HepG2 (cell line): Measurements from ENCODE around the gene CDKN1A. TPM values are rescaled to one million over a fixed set of nuclear protein-coding genes. Genes with fewer than 3 reads are reported as not detected.

Experiments
- EP300 ChIP-seq, 3 experiments: sonication (generic) in 1 of 3; formaldehyde crosslinking in 1 of 3; IDR thresholded peaks; 2 replicates each; pipeline versions ENCODE4 v1.5.1 to v1.6.1; 2011 to 2020; ENCODE audit warnings: low read depth in 2 of 3, low read length in 2 of 3, borderline replicate concordance in 1 of 3, improper control_type of control experiment in 1 of 3, mild to moderate bottlenecking in 1 of 3, missing genetic modification reagents in 1 of 3, moderate library complexity in 1 of 3
- FOXA3 ChIP-seq: IDR thresholded peaks from 2 replicates; pipeline ENCODE4 v1.6.1; 2016; ENCODE audit warnings: missing genetic modification reagents, missing compliant biosample characterization
- FOXP1 ChIP-seq, 2 experiments: fragments of 450-650 bp in 1 of 2; IDR thresholded peaks; 2 replicates each; pipeline ENCODE4 v1.6.1; 2017 to 2018; ENCODE audit warnings: antibody characterized with exemption in 1 of 2
- HNF4G ChIP-seq, 2 experiments: sonication (generic) in 1 of 2; formaldehyde crosslinking in 1 of 2; IDR thresholded peaks; 2 replicates each; pipeline versions ENCODE4 v1.4.0 to v1.6.1; 2011 to 2020; ENCODE audit warnings: borderline replicate concordance in 2 of 2, low read depth in 2 of 2, mild to moderate bottlenecking in 2 of 2, low read length in 1 of 2, missing genetic modification reagents in 1 of 2, moderate library complexity in 1 of 2
- MXI1 ChIP-seq: IDR thresholded peaks from 3 replicates; pipeline ENCODE4 v1.6.1; 2012; ENCODE audit warnings: low read depth, low read length, inconsistent platforms, borderline replicate concordance
- MYNN ChIP-seq: sonication (generic); formaldehyde crosslinking; IDR thresholded peaks from 2 replicates; pipeline ENCODE4 v1.4.0; 2020; ENCODE audit warnings: mild to moderate bottlenecking, low read depth, missing genetic modification reagents
- NR3C1 ChIP-seq: sonication (generic); formaldehyde crosslinking; IDR thresholded peaks from 2 replicates; pipeline ENCODE4 v1.4.0; 2020; ENCODE audit warnings: missing genetic modification reagents
- POLR2A ChIP-seq, 2 experiments: IDR thresholded peaks; 2 replicates each; pipeline ENCODE4 v1.6.1; 2011; ENCODE audit warnings: low read depth in 2 of 2, low read length in 2 of 2, mild to moderate bottlenecking in 1 of 2, moderate library complexity in 1 of 2; ENCODE audit not compliant: insufficient read depth in 1 of 2
- POLR2AphosphoS2 ChIP-seq: IDR thresholded peaks from 2 replicates; pipeline ENCODE4 v1.6.1; 2011; ENCODE audit warnings: low read depth, low read length, improper control_type of control experiment
- REL ChIP-seq: sonication (generic); formaldehyde crosslinking; conservative IDR thresholded peaks from 2 replicates; pipeline ENCODE4 v1.8.0; 2022; ENCODE audit warnings: mild to moderate bottlenecking, missing genetic modification reagents, moderate library complexity
- SNRNP70 ChIP-seq: fragments of 200-400 bp; formaldehyde crosslinking; IDR thresholded peaks from 2 replicates; pipeline ENCODE4 v1.6.1; 2017; ENCODE audit warnings: mild to moderate bottlenecking, low read depth, low read length, moderate library complexity
- SRSF1 ChIP-seq: fragments of 200-400 bp; formaldehyde crosslinking; optimal IDR thresholded peaks from 2 replicates; pipeline ENCODE3; 2017; ENCODE audit warnings: mild to moderate bottlenecking, low read depth, low read length, moderate library complexity
- TOE1 ChIP-seq: sonication (generic); formaldehyde crosslinking; IDR thresholded peaks from 2 replicates; pipeline ENCODE4 v1.4.0; 2020; ENCODE audit warnings: mild to moderate bottlenecking, missing genetic modification reagents
- ZNF232 ChIP-seq: sonication (generic); formaldehyde crosslinking; IDR thresholded peaks from 2 replicates; pipeline ENCODE4 v1.4.0; 2020; ENCODE audit warnings: missing genetic modification reagents, borderline replicate concordance
- ZNF563 ChIP-seq: sonication (generic); formaldehyde crosslinking; IDR thresholded peaks from 2 replicates; pipeline ENCODE4 v1.8.0; 2022; ENCODE audit warnings: mild to moderate bottlenecking, moderate library complexity, missing genetic modification reagents
- ZNF598 ChIP-seq: sonication (generic); formaldehyde crosslinking; IDR thresholded peaks from 2 replicates; pipeline ENCODE4 v1.5.1; 2020; ENCODE audit warnings: mild to moderate bottlenecking, missing genetic modification reagents, borderline replicate concordance
- ZNF773 ChIP-seq: sonication (generic); formaldehyde crosslinking; IDR thresholded peaks from 2 replicates; pipeline ENCODE4 v1.4.0; 2020; ENCODE audit warnings: missing genetic modification reagents, borderline replicate concordance
- polyA plus RNA-seq, 8 experiments: library from polyadenylated mRNA; depleted of rRNA in 3 of 8; stranded (reverse) in 7 of 8; unstranded in 1 of 8; fragments of >200 nt; fragmentation: Illumina TruSeq in 4 of 8; extraction: Trizol in 4 of 8; gene quantifications; 2 replicates each; pipeline versions ENCODE4 v1.2.1 to v1.2.3, GENCODE V29; 2011 to 2016; ENCODE audit warnings: low read depth in 4 of 8, missing spikeins in 1 of 8, mixed read lengths in 1 of 8; ENCODE audit not compliant: insufficient read depth in 1 of 8
- total RNA-seq, 5 experiments: library from RNA; depleted of rRNA; stranded (reverse); fragments of >200 nt; fragmentation: Illumina TruSeq; extraction: Trizol; gene quantifications; 2 replicates each; pipeline ENCODE4 v1.2.3, GENCODE V29; 2016; ENCODE audit warnings: low read depth in 1 of 5
- TF ChIP-seq, protein P1 (sequence below): sonication (generic); formaldehyde crosslinking; IDR thresholded peaks from 2 replicates; pipeline ENCODE4 v1.4.0; 2020; ENCODE audit warnings: missing genetic modification reagents, borderline replicate concordance
- TF ChIP-seq, protein P2 (sequence below): sonication (generic); formaldehyde crosslinking; IDR thresholded peaks from 2 replicates; pipeline ENCODE4 v1.4.0; 2020; ENCODE audit warnings: missing genetic modification reagents
- TF ChIP-seq, protein P3 (sequence below): sonication (generic); formaldehyde crosslinking; IDR thresholded peaks from 2 replicates; pipeline ENCODE4 v1.8.1; 2023; ENCODE audit warnings: mild to moderate bottlenecking, missing genetic modification reagents, borderline replicate concordance
- TF ChIP-seq, protein P4 (sequence below): sonication (generic); formaldehyde crosslinking; IDR thresholded peaks from 2 replicates; pipeline ENCODE4 v1.5.0; 2020; ENCODE audit warnings: missing genetic modification reagents
- TF ChIP-seq, protein P5 (sequence below): IDR thresholded peaks from 2 replicates; pipeline ENCODE4 v1.6.1; 2016; ENCODE audit warnings: missing compliant biosample characterization, missing genetic modification reagents, borderline replicate concordance

Gene CDKN1A
- total and polyA plus RNA-seq, 2 of the 13 experiments (the other 11 are each of a cell fraction or from before 2014, with no cell fraction given), result 60.7 to 92.1 TPM

DNA sequence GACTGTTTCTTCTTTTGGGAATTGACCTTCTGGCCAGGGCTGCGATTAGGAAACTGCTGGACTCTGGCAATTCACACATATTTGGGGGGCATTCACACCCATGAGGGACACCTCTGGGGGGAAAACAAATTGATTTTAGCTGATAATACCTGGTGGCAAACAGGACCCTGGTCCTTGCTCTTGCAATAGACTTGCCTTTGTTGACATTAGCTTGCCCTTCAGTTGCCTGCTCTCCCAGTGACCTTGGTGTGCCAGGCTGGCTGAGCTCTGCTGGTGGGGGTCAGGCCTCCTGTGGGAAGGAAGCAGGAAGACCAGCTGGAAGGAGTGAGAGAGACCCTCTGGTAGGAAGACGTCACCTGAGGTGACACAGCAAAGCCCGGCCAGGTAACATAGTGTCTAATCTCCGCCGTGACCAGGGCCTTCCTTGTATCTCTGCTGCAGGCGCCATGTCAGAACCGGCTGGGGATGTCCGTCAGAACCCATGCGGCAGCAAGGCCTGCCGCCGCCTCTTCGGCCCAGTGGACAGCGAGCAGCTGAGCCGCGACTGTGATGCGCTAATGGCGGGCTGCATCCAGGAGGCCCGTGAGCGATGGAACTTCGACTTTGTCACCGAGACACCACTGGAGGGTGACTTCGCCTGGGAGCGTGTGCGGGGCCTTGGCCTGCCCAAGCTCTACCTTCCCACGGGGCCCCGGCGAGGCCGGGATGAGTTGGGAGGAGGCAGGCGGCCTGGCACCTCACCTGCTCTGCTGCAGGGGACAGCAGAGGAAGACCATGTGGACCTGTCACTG is 5.3 kb downstream of the CDKN1A start (continued):
- no peak for TF ChIP-seq ZNF773 (CRISPR knock-in tag)
- TF ChIP-seq, protein P1, sequence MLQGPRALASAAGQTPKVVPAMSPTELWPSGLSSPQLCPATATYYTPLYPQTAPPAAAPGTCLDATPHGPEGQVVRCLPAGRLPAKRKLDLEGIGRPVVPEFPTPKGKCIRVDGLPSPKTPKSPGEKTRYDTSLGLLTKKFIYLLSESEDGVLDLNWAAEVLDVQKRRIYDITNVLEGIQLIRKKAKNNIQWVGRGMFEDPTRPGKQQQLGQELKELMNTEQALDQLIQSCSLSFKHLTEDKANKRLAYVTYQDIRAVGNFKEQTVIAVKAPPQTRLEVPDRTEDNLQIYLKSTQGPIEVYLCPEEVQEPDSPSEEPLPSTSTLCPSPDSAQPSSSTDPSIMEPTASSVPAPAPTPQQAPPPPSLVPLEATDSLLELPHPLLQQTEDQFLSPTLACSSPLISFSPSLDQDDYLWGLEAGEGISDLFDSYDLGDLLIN (CRISPR knock-in tag), result peak; percentile 93
- TF ChIP-seq, protein P2, sequence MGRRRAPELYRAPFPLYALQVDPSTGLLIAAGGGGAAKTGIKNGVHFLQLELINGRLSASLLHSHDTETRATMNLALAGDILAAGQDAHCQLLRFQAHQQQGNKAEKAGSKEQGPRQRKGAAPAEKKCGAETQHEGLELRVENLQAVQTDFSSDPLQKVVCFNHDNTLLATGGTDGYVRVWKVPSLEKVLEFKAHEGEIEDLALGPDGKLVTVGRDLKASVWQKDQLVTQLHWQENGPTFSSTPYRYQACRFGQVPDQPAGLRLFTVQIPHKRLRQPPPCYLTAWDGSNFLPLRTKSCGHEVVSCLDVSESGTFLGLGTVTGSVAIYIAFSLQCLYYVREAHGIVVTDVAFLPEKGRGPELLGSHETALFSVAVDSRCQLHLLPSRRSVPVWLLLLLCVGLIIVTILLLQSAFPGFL (CRISPR knock-in tag), result no peak
- no peak for TF ChIP-seq ZNF563 (CRISPR knock-in tag)
- TF ChIP-seq, protein P3, sequence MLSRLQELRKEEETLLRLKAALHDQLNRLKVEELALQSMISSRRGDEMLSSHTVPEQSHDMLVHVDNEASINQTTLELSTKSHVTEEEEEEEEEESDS (CRISPR knock-in tag), result peak; percentile 89; the same call in 1 of the 2 replicates
- 0 out of 2 replicates have a peak, but pooled peaks have one; percentile 54 for TF ChIP-seq TOE1
- TF ChIP-seq SNRNP70, result no peak
- TF ChIP-seq MYNN (CRISPR knock-in tag), result 0 out of 2 replicates have a peak, but pooled peaks have one; percentile 50
- peak; percentile 85; the same call in 1 of the 2 replicates for TF ChIP-seq ZNF232 (CRISPR knock-in tag)
- peak; percentile 90; the same call in 1 of the 2 replicates for TF ChIP-seq REL (CRISPR knock-in tag)
- TF ChIP-seq, protein P4, sequence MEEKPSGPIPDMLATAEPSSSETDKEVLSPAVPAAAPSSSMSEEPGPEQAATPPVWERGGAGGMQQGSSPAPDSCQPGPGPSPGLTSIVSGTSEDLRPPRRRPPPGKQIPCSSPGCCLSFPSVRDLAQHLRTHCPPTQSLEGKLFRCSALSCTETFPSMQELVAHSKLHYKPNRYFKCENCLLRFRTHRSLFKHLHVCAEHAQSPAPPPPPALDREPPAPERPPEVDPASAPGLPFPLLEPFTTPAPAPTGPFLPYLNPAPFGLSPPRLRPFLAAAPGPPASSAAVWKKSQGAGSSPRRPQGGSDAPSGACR (CRISPR knock-in tag), result no peak
- no peak for TF ChIP-seq NR3C1 (CRISPR knock-in tag)
- no peak for TF ChIP-seq ZNF598 (CRISPR knock-in tag)
- TF ChIP-seq POLR2AphosphoS2, result no peak
- TF ChIP-seq MXI1, result no peak
- TF ChIP-seq FOXA3 (CRISPR knock-in tag), result peak; percentile 98
- peak; percentile 37 to 82; a peak in 3 of 4 replicates for TF ChIP-seq EP300 (IDR thresholded peaks at IDR 0.05; ENCODE audit: low read depth in 2 of 2, low read length in 2 of 2)
- TF ChIP-seq EP300 (CRISPR knock-in tag; IDR thresholded peaks at IDR 0.05; ENCODE audit: borderline replicate concordance), result peak; percentile 59; the same call in 1 of the 2 replicates
- TF ChIP-seq, protein P5, sequence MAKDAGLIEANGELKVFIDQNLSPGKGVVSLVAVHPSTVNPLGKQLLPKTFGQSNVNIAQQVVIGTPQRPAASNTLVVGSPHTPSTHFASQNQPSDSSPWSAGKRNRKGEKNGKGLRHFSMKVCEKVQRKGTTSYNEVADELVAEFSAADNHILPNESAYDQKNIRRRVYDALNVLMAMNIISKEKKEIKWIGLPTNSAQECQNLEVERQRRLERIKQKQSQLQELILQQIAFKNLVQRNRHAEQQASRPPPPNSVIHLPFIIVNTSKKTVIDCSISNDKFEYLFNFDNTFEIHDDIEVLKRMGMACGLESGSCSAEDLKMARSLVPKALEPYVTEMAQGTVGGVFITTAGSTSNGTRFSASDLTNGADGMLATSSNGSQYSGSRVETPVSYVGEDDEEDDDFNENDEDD (CRISPR knock-in tag), result no peak
- TF ChIP-seq SRSF1, result no peak
- TF ChIP-seq HNF4G (IDR thresholded peaks at IDR 0.05; ENCODE audit: borderline replicate concordance, low read depth, low read length), result peak; percentile 94
- peak; percentile 75 for TF ChIP-seq HNF4G (CRISPR knock-in tag; IDR thresholded peaks at IDR 0.05; ENCODE audit: borderline replicate concordance, low read depth)
- 0 out of 2 replicates have a peak, but pooled peaks have one; percentile 21 for TF ChIP-seq FOXP1 (IDR thresholded peaks at IDR 0.05)
- TF ChIP-seq FOXP1 (CRISPR knock-in tag; IDR thresholded peaks at IDR 0.05), result peak; percentile 89
- no peak; a peak in 2 of 4 replicates for TF ChIP-seq POLR2A (IDR thresholded peaks at IDR 0.05; ENCODE audit: insufficient read depth in 1 of 2, low read depth in 2 of 2, low read length in 2 of 2)
